HG03575 (cell line): Measurements from ENCODE around the gene MYO3B.

Source experiments
- ATAC-seq: cut with Tn5 transposase; IDR thresholded peaks from one replicate; pipeline ENCODE4 v1.9.1; 2021; ENCODE audit not compliant: unreplicated experiment, insufficient number of reproducible peaks, low FRiP score; ENCODE audit errors: extremely low read depth

Gene MYO3B

DNA sequence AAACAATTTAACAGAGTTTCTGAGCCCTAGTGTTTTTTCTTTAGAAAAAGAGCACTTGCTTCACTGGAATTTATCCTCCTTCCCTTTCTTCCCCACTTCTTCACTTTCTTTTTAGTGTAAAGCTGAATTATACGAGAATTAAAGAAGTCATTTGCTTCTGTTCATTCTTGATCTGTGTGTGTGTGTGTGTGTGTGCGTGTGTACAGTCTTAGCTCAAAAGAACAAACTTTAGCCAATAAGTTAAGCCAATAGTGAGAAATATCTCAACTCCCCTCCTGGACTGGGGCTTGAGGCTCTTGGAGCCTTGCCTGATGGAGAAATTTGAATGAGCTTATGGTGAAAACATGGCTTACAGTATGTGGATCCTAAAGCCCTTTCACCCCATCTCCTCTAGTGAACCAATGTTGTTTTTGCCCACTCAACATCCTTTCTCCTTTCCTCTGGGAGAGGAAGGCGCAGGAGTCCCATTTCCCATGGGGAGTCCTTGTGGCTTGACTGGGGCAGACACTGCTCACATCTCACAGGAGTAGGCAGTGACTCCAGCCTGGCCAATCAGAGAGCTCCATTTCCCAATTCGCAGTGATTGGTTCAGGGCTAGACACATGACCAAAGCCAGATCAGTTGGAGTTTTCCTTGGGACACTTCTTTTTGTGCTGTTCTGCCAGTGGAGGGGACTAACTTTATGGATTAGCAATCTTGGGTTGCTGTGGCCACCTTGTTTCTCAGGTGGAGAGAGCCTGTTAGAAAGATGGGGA is 16.3 kb upstream of the MYO3B start:
- no peak for ATAC-seq

DNA sequence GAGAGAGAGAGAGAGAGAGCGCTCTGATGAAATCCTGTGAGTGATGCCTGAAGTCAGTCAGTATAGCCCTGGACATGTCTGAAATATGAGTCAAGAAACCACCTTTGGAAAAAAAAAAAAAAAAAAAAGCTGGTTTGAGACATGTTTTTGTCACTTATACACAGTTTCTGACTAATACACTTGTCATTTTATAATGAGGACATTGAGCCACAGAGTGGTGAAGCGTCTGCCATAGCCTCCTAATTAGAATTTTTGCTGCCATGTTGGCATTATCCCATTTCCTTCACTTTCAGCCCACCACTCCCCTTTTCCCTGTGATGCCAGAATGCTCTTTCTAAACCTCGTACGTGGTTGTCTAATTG is 15.7 kb upstream of the MYO3B start:
- ATAC-seq: no peak

DNA sequence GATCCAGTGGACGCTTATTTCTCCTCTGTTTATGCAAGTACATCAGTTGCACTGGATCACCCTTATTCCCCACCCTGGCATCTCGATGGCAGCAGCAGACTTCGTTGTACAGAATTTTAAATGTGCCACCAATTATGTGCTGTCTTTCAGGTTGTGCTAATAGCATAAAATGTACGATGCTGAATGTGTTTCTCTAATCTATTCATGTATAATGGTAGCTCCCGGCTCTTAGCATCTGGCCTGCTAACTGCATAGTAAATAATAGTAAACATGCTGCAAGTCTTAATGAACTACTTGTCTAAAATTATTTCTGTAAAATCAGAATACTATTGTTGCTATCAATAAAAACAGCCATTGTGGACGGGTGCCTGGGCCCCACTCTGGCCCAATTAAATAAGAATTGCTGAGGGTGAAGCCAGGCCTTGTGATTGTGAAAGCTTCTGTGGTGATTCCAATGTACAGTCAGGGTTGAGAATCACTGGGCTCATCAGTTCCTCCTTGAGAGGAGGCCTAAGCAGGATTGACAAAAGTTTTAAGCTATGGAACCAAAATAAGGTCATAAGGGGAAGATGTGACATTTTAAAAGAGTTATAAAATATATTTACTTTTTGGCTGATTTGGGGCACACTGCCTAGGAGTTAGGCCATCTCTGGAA is 14.4 kb upstream of the MYO3B start:
- no peak for ATAC-seq

DNA sequence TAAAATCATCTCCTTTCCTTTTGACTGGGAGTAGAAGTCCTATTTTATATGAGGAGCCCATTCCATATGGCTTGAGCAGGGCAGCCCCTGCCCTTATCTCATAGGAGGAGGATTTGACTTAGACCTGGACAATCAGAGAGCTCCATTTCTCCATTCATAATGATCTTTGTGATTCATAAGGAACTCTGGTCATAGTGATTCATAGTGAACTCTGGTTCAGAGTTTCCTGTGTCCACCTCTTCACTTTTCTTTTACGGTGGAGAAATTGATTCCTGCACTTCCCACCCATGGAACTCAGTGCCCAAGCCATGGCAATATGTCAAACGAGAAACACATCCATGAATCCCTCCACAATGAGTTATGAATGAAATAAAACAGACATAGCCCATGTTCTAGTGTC is 12.8 kb upstream of the MYO3B start:
- no peak for ATAC-seq

DNA sequence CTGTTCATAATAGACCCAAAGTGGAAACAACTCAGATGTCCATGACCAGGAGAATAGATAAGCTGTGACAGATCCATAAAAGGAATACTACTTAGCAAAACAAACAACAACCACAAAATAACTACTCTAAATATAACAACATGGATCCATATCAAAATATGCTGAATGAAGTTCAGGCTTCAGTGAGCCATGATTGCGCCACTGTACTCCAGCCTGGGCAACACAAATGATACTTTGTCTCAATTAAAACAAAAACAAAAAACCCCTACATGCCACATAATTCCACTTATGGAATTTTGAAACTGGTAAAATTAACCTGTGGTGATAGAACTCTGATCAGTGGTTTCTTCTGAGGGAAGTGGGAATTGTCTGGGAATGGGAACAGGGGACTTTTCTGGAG is 11.2 kb upstream of the MYO3B start:
- ATAC-seq: no peak

DNA sequence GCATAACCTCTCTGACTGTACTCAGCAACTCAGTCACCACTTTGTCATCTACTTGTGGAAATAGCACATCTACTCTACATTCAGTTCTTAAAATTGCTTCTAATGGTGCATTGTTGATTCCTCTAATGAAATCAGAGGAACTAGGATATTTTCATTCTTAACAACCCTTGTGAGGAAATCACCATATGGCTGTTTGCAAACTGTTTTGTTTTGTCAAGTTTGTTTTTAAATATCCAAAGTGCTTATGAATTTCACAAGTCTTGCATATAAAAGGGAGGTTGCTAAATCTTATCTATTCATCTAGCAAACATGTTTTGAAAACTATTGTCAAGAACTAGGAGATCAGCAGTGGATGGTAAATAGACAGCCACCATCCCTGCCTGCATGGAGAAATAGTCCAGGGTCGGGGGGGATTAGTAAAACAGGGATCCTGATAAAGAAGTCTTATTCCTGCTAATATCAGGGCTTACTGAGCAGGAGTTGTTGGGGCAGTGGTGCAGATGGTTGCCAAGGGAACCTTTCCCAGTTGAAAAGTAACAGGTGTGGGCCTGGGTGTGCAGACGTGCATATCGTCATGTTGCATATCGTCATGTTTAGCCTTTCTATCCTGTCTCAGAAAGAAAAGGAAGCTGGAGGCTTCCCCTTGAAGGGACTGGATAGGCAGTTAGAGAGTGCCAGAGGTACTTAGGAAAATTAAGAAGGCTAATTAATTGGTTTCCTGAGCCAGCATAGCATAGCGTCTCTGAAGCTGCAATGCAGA is 7.5 kb upstream of the MYO3B start:
- ATAC-seq: no peak

DNA sequence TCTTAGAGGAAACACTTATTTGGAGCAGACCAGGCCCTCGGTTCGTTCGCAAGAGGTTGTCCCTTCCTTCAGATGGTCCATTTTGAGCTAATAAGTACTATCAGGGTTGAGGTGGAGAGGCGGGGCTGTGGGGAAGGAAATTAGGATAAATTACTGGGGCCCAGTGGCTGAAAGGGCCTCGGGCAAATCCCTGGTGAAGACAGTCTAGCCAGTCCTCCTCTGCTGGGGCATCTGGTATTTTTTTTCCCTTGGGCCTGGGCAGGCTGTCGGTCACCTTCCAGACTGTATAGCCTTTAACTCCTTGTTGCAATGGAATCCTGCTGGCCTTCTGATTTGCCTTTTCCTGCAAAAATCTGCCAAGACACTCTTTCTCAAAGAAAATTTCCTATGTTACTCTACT is 1.7 kb upstream of the MYO3B start:
- ATAC-seq: no peak

DNA sequence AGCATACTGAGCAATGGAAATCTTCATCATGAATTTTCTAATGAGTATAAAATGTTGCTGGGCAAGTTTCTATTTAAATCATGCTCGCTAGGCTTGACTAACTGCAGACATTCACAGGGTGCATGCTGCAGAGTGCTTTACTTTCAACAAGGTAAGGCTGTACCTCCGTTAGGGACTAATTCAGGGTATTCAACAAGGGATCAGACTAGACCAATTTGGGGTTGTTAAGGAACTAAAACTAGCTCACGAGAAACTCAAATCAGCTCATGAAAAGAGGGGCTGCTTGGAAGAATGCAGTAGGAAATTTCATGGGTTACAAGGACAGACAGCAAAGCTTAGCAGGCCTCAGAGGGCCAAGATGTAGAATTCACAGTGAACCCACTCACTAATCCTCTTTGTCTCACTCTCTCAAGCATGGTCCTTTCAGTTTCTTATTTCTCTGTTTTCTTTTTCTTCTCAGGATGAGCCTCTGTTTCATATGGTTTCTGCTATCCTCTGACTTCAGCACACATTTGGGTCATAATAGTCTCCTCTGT is 2.2 kb downstream of the MYO3B start:
- ATAC-seq: no peak

DNA sequence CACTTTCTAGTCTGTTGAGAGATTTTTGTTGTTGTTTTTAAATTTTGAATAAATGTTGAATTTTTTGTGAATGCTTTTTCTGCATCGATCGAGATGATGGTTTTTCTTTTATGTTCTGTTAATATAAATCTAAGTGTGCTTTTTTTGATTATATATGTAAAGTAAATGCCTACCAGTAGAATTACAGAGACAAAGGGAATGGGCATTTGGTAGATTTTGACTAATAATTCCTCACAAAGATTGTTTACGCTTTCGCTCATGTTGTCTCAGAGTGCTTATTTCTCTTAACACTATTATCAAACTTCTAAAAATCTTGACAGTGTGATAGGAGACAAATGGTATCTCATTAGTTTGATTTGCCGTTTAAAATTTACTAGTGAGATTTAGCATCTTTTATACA is 3.7 kb downstream of the MYO3B start:
- ATAC-seq: no peak

DNA sequence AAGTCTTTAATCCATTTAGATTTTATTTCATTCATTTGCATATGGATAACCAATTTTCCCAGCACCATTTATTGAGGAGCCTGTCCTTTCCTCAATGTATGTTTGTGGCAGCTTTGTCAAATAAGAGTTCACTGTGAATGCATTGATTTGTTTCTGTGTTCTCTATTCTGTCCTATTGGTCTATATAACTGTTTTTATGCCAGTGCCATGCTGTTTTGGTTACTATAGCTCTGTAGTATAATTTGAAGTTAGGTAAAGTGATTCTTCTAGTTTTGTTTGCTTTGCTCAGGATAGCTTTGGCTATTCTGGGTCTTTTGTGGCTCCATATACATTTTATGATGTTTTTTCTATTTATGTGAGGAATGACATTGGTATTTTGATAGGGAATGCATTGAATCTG is 7.4 kb downstream of the MYO3B start:
- ATAC-seq: no peak

DNA sequence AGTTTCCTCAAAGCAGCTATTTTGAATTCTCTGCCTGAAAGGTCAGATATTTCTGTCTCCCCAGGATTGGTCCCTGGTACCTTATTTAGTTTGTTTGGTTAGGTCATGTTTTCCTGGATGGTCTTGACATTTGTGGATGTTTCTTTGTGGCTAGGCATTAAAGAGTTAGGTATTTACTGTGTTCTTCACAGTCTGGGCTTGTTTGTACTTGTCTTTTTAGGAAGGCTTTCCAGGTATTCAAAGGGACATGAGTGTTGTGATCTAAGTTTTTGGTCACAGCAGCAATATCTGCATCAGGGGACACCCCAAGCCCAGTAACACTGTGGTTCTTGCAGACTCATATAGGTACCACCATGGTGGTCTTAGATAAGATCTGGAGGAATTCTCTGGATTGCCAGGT is 11.8 kb downstream of the MYO3B start:
- ATAC-seq: no peak

DNA sequence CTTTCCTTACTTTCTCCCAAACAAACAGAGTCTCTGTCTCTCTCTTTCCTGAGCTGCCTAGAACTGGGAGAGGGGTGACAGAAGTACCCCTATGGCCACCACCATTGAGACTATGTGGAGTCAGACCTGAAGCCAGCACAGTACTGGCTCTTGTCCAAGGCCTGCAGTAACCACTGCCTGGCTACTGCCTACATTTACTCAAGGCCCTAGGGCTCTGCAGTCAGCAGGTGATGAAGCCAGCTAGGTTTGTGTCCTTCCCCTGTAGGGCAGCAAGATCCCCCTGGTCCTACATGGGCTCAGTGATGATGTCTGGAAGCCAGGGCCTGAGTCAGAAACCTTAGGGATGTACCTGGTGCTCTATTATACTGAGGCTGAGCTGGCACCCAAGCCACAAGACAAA is 12.2 kb downstream of the MYO3B start:
- no peak for ATAC-seq

DNA sequence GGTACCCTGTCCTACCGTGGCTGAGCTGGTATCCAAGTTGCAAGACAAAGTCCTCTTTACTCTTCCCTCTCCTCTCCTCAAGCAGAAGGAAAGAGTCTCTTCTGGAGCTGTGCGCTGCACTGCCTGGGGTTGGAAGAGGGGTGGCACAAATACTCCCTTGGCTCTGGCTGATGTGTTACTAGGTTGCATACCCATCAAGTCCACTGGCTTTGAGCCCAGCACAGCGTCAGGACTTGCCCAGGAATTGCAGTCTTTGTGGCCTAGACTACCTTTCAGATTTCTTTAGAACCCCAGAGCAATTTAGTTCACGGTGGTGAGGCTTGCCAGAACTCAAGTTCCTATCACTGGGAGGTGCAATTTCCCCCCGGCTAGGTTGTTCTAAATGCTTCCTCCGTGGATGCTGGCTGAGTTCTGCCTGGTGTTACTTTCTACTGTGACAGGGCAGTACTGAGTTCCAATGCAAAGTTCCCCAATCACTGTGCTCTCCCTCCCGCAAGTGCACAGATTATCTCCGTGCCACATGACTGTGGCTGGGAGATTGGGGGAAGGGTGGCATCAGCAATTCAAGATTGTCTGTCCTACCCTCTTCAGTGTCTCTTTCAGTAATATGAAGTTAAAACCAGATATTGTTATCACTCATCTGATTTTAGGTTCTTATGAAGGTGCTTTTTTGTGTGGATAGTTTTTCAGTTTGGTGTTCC is 13.4 kb downstream of the MYO3B start:
- ATAC-seq: no peak

DNA sequence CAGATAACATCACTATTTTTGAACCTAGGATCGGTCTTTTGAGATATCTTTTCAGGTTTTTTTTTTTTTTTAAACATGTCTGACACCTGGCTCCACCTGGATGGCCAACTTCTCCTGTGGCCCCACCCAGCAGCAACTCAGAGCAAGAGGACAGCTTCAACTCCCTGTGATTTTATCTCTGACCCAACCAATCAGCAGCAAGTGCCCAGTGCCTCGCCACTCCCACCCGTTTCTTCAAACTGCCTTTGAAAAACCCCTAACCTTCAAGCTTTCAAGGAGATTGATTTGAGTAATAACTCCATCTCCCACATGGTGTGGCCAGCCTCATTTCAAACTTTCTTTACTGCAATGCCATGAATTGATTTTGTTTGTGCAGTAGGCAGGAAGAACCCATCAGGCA is 19.0 kb downstream of the MYO3B start:
- no peak for ATAC-seq

DNA sequence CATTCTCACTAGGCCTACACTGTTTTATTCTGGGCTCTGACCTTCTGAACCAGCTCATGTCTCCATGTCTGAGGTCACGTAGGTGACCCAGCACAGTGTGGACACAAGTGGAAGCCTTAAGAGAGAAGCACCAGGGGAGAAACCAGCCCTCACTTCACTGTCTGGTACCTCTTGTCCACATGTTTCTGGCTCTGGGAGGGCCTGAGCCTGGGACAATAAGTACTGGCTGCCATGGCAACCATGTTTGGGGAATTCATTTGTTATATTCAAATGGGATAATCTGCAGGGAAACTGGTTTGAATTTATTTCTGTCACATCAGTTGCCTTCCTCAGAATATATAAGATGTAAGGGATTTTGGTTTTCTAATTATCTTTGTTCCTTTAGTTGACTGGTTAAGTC is 23.3 kb downstream of the MYO3B start:
- ATAC-seq: no peak

DNA sequence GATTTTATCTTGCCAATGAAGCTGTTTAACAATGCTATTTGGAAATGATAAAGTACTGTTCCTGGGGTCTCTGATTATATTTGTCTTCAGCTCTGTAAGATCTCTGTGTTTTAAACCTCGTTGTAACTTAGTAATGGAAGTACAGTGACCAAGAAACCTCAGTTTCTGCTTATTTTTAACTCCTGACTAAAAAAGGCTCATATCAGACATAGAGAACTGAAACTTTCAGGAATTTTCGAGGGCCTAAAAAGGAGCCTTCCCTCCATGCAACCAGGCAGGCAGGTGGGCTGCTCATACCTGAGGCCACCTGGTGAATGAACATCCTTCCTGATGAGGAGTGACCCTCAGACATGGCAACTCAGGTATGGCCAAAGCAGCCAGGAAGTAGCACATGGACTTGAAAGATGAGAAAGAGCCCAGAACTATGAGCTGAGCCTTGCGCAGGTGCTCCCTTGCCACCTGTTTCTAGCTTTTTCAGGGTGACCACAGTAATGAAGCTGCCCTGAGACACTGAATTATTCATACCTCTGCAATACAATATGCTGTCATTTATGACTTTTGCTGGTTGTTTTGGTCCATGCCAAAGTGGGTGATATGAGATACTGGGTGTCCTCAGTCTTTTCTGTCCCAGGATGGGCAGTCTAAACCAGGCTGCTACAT is 23.9 kb downstream of the MYO3B start:
- no peak for ATAC-seq

DNA sequence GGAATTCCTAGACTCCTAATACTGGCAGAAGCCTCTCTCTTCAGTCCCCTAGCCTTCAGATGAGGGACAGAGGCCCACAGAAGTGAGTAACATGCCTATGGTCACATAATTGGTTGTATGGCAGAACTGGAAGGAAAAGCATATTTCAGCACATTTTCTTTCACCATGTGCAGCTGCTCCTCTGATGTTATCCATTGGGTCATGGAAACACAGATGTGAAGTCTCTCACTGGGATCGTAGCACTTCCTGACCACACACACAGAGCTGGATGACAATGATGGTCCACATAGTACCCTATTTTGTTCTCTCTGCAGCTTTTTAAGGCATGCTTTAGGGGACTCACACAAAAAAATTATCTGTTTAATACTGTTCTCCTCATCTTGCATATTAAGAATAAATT is 24.5 kb downstream of the MYO3B start:
- no peak for ATAC-seq

DNA sequence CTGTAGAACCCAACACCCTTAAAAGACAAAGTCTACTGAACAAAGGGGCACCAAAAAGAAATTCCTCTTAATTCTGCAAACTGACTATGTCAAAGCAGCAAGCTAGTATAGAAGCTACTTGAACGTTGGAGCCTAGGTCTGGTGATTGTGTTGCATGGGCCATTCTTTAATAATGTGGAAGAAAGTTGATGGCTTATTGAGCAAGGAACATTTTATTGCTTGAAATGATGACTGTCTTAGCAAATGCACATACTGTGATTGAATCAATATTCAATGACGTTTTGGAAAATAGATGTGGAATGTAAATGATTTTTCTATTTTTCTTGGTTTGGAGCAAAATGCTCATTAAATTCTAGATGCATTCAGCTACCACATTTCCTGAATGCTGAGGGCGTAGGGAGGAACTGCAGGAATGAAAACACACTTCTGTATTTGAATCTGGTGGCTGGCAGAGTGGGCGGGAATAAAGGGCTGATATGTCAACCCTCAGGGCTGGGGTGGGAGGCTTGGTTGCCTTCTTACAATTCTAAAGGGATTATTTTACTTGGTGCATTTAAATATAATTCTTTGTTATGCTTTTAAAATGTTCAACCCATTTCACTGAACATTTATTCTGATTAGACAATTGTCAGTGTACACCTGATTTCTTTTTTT is 26.5 kb downstream of the MYO3B start:
- ATAC-seq: no peak

DNA sequence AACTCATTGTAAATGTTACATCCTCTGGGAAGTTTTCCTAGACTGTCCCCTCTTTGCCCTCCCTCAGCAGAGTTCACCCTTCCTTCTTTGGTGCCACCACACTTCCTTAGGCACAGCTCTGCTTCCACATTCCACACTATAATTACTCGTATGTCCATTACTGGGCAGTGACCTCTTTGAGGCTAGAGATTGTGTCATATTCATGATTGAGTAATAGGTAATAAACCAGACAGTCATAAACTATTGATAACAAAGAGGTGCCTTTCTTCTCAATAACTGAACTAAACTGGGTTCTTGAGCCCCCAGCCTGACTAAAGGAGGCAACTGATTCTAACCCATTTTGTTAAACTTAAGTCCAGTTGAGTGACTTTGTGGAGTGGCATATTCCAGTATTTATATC is 28.3 kb downstream of the MYO3B start:
- no peak for ATAC-seq
